TTC549 (cell line): ENCODE data around the gene SLX9.
"Not testable (repeated sequence)": the region's sequence is repeated elsewhere in the genome, so short reads cannot be mapped to it uniquely, and the experiment has no call there.

Experiments used
- FAIRE-seq: peaks from 2 replicates; lab custom pipeline; 2012; peaks lifted over from hg19 to GRCh38; lab: Jason Lieb, UNC

SLX9 gene

DNA sequence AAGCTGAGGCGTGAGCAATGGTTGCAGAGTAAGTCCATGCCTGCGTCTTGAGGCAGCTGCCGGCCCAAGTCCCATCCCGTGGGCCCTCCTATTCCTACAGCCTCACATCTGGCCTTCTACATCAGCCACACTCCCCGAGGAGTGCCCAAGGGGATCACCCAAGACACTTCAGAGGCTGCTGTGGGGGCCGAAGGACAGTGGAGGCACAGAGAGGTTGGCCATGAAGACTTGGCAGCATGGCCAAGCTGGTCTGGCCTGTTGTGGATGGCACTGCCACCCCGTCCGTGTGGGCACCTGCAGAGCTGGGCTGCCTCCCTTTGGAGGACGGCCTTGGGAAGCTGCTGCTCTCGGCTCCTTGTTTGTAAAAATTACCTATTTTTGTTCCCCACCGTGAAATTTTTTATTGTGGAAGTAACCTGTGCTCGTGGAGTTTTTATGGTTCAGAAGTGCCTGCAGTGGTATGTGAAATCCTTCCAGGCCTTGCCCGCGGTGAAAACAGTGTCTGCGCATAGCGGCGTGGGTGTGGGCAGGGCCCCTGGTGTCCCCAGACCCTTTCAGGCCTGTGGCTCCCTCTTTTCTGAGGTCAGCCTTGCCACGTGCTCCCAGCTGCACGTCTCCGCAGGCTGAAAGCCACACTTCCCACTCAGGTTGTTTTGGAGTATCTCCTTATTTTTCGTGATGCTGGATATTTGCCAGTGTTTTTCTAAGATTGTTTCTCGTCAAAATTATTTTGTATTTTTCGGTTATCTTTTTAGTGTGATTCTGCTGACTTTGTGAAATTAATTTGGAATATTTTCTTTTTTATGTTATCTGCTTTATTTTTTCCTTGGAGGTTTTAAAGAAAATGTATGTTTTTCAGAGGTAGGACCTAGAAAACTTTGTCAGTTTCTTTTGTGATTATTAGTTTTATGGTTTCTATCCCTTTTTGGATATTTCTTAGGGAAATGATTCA lies 20.6 kb downstream of the SLX9 start:
- no peak for FAIRE-seq

DNA sequence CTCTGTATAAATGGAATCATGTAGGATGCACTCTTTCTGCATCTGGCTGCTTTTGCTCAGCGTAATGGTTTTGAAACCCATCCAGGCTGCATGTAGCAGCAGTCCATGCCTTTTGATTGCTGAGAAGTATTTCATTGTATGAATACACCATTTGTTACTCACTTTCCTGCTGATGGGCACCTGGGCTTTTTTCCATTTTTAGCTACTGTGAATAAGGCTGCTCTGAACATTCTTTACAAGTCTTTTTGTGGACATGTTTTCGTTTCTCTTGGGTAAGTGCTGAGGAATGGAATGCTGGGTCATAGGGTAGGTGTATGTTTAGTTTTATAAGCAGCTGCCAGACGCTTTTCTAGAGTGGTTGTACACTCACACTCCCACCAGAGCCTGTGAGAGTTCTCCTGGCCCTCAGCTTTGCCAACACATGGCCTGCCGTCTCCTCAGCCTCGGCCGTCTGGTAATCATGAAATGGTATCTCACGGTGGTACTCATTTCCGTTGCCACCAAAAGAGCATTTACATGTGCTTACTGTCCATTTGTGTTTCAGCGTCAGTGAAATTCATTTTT lies 22.7 kb downstream of the SLX9 start:
- FAIRE-seq = no peak

DNA sequence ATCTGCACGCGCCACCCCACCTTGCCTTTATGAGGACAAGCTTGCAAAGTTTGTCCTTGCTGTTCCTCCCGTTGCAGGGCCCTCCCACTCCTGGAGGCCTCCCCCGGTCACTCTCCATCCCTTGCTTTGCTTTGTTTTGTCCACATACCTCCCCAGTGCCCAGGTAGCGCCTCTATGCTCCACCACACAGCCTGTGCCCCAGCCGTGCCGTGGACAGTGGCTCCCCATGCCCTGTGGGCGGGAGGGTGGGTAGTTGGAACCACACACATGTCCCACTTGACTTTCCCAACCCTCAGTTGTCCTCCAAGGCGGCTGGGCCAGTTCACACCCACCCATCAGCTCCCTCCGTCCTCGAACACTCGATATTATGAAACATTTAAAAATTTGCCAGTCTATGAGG lies 24.6 kb downstream of the SLX9 start:
- FAIRE-seq = no peak

DNA sequence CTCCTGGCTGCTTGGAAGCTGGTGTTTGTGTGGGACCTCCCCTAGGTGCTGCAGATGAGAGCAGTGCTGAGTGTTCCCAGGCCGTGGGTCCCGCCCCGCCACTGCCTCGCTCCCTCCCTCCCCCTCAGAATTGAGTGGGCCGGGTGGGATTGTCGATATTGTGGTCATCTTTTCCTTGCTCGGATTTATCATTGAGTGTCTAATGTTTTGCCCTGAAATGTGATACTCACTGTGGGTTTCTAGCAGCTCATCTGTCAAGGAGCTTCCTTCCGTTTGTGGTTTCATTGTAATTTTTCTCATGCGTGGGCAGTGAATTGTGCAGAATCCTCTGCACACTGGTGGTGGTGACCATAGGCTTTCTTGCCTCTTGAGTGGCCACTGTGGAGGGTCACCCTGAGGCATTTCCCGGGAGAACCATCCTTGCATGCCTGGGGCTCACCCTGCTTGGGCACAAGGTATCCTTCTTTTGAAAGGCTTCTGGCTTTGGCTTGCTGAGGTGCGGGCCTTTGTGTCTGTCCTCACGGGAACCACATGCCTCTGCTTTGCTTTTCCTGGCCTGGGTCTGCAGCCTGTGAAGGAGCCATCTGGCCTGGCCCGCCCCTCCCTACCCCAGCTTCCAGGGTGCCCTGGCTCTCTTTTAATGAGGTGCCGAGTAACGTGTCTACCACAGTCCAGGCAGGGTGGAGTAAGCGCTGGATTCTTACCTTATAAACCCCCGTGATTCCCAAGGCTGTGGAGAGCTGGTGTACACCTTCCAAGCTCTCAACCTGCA lies 25.6 kb downstream of the SLX9 start:
- no peak for FAIRE-seq

DNA sequence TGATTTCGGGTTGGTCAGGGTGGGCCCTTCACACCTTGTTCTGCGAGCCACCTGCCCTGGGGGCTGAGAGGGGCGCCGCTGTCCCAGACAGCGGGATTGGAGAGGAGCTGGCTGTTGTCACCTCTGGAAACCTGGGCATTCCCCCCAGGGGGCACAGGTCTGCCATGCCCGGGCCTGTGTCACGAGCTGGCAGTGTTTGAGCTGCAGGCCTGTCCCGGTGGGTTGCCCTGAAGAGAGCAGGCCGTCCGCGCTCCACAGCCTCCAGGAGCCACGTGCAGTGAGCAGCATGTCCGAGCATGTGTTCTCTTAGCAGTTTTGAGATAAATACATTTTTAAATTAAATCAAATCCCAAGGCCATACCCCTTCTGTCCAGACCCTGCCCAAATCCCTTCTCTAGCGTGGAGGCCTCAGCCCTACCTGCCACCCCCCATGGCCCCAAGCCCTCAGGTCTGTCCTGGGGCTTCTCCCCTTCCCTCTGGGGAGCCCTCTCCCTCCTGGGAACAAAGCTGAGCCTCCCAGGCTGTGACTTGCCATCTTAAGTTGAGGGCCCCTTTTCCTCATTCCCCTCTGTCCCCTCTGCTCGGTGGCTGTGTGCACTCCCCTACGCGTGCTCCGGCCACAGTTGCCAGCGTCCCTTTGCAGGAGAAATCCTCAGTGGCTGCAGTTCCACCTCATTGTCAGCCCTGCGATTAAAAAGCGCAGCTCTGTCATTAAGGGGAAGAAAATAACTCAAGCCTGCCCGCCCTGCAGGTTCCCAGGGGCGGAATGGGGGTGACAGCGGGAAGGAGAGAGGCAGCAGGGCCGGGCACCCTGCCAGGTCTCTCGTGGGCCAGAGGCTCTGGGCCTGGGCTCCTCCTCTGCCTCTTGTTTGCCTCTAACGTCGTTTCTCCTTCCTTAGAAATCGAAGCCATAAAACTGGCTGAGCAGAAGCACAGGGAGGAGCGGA lies 26.6 kb downstream of the SLX9 start:
- FAIRE-seq = no peak

DNA sequence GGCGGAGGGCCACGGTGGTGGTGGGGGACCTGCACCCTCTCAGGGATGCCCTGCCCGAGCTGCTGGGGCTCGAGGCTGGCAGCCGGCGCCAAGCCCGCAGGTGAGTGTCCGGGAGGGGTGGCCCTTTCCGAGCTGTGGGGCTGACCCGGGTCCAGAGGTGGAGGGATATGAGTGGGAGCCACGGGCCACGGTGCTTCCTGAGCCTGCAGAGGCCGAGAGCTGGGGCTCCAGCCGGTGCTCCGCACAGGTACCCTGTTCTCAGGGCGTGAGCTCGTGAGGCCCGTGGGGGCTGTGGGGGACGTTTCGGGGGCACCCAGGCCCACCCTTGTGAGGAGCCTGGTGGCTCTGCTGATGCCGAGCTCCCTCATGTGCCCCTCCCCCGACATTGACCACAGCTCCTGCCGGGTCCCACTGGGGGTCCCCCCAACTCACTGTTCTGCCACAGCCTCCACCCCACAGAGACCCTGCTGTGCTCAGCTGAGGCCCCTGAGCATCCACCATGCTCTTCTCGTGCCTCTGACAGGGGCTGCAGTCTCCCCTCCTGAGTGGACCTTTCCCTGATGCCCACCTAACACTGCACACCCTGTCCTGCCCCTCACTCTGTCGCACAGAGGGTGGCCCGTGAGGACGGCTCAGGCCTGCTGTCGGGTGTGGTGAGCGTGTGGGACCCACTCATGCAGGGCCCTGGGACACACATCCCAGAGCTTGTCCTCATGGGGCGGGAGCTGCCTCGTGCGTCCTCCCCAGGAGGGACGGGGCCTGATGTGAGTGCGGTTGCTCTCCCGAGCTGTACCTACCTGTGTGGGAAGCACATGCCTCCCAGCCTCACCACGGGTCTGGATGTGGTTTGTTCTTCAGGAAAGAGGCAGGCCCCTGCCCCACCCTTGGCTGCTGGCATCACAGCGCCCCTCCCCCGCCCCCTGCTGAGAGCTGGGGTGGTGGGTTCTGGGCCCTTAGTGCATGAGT lies 27.5 kb downstream of the SLX9 start:
- no peak for FAIRE-seq

DNA sequence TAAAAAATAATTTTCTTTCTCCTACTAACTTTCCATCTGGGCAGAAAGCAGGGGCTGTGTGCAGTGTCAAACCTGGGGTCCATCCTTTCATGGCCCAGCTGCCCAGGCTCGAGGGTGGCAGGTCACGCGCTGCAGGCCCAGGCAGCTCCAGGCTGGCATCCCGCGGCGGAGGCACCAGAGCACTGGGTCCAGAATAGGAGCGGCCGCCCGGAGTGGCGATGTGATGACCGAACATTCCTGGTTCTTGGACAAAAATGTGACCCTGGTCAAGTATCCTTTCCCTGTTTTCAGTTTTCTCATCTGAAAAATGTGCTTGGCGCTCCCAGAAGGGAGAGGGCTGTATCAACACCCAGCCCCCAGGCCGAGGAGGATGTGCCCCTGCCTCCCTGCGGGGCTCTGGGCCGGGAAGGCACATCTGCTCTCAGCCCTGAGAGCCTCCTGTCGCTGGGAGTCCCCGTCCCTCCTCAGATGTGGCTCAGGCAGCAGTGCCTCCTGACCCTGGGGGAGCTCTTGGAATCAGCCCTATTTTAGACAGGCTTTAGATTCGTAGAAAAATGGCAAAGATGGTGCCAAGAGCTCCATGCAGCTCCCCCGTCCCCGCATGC lies 29.3 kb downstream of the SLX9 start:
- FAIRE-seq = no peak

DNA sequence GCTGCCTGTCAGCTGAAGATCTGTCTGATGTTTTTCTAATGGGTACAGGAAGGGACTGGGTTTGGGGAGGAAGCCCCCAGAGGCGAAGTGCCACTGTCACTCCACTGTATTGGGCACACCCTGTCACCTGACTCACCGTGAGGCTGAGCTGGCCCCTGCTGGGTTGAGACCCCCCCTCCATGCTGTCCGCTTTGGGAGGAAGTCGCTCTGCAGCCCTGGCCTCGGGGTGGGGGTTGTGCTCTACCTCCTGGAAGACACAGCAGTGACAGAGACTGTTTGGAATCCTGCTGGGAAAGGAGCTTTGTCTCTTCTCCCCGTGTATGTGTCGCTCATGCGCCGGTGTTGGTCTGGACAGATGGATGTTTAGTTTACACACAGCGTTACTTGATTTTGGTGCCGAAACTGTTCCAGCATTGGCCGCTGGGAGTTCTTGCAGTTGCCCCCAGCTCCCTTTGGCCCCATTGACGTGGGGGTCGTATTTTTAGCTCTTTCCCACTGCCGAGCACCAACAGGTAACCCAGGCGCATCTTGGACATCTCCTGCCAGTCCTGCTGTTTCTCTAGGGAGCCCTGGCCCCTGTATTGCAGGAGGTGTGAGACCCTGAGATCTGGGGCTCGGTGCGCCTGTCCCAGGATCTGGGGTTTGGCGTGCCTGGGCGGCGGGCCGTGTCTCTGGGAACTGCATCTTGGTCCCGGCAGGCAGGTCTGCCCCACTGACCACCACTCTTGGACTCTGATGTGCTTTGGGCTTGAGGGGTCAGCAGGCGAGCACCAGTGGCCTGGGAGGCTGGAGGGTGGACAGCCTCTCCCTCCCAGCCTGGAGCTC lies 30.3 kb downstream of the SLX9 start:
- no peak for FAIRE-seq

DNA sequence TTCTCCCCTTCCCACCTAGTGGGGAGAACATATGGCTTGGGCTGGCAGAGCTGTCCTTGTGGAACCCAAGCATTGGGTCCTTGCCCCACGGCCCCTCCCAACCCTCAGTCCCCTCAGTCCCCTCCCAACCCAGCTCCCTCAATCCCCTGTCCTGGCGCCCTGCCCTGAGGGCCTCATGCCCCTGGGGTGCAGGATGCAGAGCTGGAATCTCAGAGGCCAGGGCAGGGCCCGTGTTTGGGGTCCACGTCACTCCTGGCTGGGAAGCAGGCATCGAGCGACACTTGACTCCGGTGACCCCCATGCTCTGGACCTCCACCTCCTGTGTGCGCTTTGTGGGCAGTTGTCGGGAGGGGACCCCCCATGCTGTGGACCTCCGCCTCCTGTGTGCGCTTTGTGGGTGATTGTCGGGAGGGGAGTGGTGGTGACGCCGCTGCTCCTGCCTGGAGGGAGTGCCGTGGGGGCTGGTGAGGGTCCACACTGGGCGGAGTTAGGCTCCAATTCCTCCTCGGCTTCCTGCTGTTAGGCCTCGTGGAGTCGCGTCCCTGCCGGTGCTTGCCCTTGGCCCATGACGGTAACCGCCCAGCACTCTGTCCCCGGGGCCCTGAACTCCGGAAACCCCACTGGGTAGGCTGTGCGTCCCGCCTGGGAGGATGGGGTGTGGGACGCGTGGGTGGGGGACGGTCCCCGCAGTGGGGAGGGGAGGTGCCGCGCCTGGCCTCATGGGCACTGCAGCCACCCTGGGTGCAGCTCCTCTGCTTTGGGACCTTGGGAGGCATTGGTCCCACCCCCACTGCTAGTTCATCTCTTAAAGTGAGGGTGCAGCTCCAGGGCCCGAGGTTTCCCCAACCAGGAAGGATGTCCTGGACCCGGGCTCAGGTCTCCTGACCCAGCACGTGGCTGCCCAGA lies 31.2 kb downstream of the SLX9 start:
- no peak for FAIRE-seq

DNA sequence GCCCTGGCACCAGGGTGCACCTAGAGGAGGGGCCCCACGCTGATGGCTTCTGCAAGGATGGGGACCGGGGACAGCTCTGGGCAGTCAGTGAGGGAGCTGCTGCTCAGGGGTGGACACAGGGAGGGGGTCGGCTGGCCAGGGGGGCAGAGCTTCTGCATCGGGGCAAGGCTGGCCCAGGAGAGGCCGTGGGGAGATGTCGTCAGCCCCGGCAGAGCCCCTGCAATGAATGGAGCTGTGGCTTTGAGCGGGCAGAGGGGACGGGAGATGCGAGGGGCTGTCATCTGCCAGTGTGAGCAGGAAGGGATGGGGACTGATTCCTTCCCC lies 31.8 kb downstream of the SLX9 start:
- no peak for FAIRE-seq

DNA sequence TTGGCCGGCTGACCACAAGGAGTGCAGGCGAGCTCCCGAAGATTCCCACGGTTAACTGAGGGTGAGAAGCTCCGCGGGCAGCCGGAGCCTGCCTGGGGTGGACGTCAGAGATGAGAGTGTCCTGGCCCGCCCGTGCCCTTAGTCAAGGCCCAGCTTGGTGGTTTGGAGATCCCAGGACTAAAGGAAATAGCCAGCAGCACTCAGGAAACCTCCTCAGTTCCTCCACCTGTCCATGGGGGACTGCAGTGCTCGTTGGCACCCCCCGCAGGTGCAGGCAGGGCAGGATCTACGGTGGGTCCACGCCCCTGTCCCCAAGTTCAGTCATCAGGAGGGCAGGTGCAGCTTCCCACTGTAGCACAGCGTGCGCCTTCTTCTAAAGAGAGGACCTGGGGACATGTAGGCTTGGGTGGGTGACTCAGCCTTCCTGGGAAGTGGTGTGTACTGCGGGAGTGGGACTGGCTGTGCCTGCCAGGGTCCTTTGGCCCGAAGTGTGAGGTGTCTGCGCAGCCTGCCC lies 32.5 kb downstream of the SLX9 start:
- FAIRE-seq = no peak

DNA sequence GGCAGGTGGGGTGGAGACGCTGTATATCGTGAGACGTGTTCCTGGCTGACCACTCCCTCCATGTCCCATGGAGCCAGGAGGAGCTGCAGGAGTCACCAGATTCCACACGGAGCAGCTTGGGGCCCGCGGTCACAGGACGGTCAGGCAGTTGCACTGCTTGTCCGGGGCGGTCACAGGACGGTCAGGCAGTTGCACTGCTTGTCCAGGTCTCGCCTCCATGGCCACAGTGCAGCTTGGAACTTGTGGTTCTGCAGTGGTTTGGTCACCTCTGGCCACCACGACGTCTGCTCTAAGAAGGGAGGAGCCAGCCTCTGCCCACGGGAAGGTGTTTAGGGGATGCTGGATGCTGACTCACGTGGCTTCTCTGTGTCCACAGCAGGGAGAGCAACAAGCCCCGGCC lies 33.0 kb downstream of the SLX9 start:
- FAIRE-seq = no peak

DNA sequence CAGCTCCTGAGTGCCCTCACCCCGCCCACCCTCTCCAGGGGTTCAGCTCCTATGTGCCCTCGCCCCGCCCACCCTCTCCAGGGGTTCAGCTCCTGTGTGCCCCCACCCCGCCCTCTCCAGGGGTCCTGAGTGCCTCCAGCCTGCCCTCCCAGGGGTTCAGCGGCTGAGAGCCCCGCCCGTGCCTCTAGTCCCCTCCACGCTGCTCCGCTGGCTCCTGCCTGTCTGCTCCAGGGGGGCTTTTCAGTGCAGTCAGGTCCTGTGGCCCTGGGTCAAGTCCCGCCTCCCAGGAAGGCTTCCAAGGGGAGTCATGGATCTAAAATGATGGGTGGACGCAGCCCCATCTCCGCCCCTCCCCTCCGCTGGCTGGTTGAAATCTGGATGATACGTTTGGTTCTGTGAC lies 33.8 kb downstream of the SLX9 start:
- FAIRE-seq = no peak

DNA sequence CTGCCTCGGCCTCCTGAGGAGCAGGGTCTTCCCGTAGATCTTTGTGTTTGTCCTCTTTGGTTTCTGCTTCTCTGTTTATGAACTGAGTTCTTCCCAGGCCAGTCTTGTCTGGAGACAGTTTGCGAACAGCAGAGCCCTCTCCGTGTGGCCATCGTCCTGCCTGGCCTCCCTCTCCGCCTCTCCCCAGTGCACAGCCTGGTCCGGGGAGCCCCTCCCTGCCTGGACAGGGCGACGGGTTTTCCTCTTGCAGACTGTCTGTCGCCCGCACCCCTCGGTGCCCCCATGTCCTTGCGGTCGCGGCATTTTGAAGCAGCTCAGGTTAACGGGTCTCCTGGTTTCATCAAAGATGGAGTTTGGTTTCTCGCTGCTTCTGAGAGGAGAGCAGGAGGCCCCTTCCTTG lies 34.8 kb downstream of the SLX9 start:
- no peak for FAIRE-seq

DNA sequence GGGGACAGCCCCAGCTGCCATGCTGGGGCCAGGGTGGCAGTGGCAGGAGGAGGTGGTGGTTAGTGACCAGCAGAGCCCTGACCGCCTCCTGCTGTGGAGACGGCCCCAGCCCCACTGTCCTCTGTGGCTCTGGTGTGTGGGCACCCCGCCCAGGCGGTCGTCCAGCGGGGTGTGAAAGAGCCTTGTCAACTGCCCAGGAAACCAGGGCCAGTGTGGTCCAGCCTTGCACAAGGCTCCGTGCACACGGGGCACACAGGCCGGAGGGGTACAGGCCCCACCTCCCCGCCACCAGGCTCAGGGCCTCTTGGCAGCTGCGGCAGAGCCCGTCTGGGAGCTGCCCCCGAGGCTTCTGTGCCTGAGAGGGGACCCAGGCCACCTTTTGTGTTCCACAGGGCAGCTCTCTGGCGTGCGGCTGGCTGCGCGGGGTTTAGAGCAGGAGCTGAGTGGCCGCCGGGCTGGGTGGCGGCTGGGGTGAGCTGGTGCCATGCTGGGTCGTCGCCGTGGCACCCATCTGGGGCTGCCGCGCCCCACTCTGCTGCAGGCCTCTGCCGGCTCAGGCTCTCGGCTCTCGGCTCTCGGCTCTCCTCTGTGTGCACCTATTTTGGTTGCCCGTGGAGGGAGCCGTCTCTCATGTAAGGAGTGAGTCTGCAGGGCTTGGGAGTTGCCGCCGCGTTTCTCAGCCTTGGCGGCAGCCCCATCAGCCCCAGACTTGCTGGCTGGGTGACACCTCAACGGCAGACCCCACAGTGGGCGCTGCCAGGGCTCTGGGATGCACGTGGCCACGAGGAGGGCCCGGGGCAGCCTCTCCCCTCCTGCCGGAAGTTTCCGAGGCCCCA lies 36.1 kb downstream of the SLX9 start:
- FAIRE-seq = no peak

DNA sequence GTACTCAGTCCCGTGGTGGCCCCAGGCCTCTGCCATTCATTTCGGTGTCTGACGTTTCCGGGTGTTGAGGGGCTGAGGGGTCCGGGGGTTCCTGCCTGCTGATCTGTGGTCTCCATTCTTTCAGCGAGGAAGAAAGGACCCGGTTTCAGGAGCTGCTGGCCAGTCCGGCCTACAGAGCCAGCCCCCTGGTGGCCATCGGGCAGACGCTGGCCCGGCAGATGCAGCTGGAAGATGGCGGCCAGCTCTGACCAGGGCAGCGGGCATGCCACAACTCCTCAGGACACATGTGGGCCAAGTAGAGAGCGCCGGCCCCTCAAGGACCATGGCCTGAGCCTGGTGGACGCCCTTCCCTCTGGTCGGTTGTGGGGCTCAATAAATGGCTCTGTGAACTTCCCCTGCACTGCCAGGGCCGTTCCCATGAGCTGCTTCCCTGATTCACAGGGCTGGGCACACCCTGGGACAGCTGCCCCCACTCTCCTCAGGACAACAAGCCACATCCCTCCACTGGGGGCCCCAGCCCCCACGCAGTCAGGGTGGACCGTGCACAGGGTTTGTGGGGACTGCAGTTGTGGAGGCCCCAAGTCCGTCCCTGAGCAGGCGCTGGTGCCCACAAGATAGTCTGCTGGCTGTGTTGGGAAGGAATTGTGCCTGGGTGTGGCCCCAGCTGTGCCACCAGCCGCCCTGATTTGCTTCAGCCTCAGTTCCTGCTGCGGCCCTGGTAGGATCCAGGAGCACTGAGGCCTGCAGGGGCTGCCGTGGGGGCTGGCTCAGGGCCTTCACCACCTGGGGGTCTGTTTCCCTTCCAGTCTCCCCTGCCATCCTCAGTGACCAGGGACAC lies 36.9 kb downstream of the SLX9 start:
- not testable (repeated sequence) for FAIRE-seq
